ENCODE data around the gene KLC1.

Gene KLC1

DNA sequence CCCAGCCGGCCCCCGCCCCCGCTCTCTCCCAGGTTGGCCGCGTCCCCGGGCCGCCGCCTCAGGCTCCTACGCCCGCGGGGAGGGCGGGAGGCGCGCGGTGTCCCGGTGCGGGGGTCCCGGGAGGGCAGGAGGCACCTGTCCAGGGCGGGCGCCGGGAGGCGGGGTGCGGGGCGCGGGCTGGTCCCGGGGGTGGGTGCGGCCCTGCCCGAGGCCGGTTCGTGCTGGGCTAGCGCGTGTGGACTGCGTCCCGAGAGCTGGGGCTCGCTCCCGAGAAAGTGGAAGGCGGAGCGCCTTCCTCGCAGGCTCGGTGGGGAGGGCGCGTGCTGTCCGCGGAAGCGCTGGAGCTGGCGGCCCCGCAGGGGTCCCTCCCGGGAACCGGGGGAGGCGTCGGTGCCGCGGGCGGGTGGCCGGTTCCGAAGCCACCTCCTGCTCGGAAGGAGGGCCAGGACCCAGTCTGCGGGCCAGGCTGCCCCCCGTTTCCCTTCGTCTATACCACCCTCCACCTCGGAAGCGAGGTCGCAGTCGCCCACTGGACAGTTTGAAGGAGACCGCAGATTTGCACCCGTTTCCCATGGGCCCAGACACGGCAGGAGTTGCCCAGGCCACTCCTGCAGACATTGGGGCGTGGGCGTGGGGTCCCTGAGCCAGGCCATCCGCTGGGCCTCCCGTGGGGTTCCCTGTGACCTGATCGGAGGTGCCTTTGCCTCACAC, 87.2 kb downstream of the KLC1 start:
- DNase-seq (ENCODE audit: low spot score) (peak; percentile 23), FAIRE-seq (no peak)

DNA sequence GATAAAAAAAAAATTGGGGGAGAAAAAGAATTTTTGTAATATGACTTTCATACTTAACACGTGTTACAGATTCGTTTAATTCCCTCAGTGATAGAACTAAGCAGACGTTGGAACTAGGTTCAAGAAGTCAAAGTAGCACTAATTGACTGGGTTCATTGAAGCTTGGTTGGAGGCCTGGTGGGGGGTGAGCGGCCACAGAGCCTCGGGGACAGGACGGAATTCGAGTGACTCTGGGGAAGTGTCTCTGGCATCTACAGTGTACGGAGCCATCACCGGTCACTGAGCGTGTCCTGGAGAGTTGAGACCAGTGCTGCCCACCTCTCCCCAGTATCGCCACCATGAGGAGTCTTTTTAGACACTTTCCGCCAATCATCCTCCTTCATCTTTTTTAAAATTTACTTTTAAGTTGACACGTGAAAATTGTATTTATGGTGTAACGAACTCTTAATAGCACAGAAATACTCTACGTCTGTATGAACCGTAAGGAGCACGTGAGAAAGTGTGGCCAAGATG, 87.9 kb downstream of the KLC1 start:
- FAIRE-seq = no peak
- no peak for DNase-seq (ENCODE audit: low spot score)

- FAIRE-seq = no peak
- DNase-seq (ENCODE audit: low spot score) = no peak
These were observed 89.6 kb downstream of the KLC1 start for GRCh38 chr14:103718572-103718971.

DNA sequence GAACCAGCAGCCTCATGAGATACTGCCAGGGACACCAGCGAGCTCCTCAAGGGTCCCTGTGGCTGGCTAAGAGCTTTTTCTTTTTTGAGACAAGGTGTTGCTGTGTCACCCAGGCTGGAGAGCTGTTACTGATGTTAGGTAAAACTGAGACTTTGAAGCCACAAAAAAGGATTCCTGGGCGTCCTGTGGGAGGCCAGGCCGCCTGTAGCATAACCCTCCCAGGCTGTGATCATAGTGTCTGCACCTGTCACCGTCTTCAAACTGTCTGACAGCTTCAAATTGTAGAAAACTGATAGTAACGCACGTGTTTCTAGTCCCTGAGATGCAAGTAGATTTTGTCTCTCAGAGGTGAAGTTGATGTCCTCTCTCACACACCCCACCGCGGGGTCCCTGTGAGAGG, 90.7 kb downstream of the KLC1 start:
- no peak for DNase-seq (ENCODE audit: low spot score)
- no peak for FAIRE-seq

DNA sequence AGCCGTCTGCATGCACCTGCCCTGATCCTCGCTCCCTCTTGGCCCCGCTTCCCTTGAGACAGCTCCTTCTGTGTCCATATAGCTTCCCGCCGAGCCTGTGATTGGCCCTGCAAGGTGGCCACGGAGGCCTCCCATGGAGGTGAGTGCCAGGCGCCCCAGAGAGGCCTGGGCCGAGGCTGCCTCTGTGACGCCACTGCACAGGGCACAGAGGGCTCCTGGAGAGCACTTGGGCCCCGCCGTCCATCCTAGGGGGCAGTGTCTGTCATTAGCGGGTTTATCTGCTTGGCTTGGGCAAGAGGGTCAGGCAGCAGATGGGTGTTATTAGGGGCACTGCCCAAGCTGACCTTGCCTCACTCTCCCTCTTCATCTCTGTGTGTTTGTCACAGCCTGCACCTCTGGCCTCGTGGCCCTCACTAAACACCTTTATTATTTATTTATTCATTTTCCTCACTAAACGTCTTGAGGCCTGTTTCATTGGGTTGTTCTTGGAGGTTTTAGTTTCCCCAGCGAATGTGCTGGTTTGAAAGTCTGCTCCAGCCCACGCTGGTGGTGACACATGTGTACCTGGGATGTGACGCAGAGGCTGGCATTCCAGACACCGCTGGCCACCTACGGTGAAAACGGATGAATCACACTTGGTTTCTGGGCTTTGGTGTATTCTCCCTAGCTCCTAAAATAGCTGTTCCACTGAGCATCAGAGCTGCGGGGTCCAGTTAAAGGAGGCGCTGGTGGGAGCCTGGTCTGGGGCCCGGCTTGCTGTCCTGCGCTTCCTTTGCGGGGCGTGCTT, 92.5 kb downstream of the KLC1 start:
- FAIRE-seq (no peak), DNase-seq (ENCODE audit: low spot score) (peak; percentile 79)

DNA sequence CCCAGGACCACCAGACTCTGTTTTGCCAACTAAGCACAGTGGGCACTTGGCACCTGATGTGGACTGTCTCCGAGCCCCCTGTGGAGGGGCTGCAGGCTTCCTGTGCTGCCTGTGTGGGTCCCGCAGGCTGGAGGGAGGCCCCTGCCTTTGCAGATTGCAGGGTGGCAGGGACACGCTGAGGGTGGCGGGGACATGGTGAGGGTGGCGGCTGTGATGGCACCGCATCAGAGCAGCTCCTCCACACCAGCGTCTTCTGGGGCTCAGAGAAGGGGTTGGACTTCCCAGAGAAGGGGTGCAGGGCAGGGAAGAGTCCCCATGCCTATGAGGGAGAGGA, 94.7 kb downstream of the KLC1 start:
- no peak for FAIRE-seq
- DNase-seq (ENCODE audit: low spot score) = no peak

- DNase-seq (ENCODE audit: low spot score) (peak; percentile 14), FAIRE-seq (no peak)
These were observed 95.1 kb downstream of the KLC1 start for GRCh38 chr14:103724116-103724515.

DNA sequence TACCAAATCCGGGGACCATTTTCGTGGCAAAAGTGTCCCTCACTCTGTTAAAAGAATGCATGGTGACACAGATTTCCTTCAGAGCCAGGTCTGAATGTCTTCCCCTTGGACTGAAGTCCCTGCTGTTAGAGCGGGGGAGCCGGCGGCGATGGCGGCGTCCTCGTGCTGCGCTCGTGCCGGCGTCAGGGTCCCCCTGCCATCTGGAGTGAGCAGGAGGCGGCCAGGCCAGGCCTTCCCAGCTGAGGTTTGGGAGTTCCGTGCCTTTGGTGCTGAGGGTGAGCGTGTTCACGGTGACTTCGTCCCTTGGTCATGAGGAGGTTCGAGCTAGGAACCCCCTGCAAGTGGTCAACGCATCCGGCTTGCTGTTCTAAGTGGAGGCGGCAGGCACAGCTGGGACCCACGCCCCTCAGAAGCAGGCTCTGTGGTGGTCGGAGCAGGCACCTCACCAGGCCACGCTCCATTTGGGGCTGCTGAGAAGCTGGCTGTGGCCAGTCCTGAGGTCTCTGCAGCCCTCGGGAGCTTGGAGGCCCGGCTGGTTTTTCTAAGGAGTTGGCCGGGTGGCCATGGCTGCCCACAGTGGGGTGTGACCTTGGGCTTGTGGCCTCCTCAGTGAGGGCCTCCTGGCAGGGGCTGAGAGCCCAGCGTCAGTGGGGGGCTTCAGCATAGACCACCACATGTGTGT, 96.1 kb downstream of the KLC1 start:
- DNase-seq (ENCODE audit: low spot score) (no peak), FAIRE-seq (no peak)

DNA sequence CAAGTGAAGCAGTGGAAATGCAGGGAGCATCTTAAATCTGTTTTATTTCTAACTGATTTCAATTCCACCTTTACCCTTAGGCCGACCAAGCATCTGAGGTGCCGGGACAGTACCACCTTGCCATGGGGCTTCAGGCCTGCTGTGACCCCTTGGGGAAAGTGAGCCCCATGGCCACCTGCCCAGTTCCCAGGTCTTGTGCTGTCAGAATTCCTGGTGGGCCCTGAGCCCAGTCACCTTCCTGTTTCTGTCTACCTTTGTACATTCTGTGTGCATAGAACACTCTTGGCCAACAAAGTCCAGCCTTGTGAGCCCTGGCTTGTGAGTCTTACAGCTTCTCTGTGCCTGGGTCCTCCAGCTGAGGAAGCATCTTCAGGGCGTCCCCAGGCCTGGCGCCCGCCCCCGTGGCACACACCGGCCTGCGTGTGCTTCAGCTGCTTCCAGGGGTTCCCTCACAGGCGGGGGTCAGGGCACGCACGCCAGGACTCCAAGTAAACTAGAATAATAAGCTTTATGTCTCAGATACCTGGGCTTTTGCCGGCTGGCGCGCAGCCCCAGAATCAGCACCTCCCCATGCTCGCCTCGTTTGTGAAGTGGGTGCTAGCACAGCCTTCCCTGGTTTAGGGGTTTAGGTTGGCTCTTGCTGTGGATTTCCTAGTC, 96.9 kb downstream of the KLC1 start:
- no peak for FAIRE-seq

GRCh38 chr14:103726474-103726873, 97.5 kb downstream of the KLC1 start:
- no peak for FAIRE-seq
- DNase-seq (ENCODE audit: low spot score) = no peak

More for the DNA sequence above, 96.9 kb downstream of the KLC1 start:
- DNase-seq (ENCODE audit: low spot score) = no peak

DNA sequence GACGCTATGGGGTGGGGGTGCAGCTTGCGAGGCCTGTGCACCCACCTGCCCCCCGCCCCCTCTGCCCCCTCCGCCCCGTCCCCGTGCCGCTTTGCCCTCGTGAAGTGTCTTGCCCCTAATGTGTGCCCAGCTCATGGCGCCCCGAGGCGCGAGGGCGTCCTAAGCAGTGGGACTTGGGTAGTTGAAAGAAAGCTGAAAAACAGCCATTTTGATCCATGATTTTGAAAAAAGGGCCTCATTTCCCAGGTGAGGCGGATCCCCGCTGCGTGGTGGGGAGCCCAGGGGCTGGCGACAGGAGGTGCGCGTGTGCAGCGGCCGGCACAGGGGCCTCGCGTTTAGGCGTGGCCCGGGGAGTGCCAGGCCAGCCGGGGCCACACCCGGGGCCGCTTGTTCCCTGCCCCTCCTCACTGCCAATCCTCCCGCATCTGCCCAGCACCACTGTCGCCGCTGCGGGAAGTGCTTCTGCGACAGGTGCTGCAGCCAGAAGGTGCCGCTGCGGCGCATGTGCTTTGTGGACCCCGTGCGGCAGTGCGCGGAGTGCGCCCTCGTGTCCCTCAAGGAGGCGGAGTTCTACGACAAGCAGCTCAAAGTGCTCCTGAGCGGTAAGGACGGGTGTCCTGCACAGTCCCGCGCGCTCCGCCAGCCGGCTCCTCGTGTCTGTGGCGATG, 98.4 kb downstream of the KLC1 start:
- DNase-seq (ENCODE audit: low spot score) (no peak), FAIRE-seq (no peak)

GRCh38 chr14:103728141-103728540, 99.1 kb downstream of the KLC1 start:
- DNase-seq (ENCODE audit: low spot score) (no peak), FAIRE-seq (no peak)

DNA sequence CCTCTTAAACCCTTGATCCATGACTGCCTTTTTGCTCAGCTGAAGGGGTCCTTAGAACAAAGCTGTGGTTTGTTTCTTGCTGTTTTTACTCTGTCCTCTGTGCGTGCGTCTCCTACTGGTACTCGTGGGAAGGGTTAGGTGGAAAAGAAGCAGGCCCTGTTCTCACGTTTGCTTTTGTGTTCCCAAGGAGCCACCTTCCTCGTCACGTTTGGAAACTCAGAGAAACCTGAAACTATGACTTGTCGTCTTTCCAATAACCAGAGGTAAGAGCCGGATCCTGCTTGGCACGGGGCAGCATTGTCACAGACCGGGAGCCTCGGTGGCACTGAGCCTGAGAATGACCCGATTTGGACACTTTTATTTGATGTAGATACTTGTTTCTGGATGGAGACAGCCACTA, 99.7 kb downstream of the KLC1 start:
- FAIRE-seq (no peak), DNase-seq (ENCODE audit: low spot score) (no peak)

DNA sequence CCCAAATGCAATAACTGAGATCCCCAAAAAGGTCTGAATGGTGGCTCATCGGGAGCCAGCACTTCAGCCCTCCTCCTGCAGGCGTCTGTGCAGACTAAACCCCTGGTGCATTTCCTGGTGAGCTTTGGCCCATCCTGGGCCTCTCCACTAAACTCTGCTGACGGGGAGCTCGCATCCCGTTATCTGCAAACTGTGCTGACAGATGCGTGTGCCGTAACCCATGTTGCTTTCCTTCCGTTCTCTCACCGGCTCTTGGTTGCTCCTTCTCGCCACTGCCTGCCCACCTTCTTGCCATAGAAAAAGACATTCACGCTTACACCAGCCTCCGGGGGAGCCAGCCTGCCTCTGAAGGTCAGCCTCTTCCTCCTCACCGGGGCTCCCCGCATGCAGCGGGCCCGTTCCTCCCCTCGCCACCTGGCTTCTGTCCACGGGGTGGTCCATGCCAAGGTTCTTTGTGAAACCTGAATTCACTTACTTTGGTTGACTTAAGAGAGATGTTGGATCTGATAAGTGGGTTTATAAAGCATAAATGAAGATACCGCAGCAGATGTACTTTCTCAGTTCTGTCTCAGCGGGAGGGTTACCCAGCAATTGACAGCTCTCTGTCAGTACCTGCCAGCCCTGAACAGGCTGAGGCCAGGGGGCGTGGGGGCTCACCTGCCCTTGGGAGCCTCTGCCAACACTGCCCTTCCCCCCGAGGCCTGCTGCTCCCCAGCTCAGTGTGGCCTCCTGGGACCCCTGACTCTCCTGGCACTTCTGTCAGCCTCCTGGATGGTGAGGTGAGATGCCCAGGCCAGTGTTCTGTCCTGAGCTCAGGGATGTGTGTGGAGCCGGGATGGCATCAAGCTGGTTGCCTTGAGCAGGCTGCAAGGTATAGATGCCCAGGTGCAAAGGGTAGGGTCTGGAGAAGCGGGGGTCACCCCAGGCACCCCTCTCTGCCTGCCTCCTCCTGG, 100.8 kb downstream of the KLC1 start:
- DNase-seq (ENCODE audit: low spot score) (no peak), FAIRE-seq (no peak)

DNA sequence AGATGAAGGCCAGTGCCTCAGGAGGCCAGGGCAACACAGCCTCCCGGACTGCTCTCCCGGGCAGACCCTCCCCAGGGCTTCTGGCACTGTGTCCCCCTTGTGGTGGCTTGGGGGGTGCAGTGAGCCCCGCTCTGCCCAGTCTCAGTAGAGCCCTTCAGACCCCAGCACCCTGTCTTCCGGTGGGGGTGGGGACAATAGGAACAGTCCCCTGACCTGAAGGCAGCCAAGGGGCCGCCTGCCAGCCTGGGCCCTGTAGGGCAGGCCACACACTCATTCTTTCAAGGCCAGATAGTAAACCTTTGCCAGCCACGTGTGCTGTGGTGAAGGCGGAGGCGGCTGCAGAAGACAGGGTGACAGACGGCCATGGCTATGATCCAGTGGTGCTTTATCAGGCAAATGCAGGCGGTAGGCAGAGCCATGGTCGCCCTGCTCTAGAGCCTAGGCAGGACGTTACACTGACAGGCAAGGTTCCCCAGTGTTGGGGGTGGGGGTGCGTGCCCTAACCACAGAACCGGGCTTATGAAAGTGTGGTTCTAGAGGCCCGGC, 101.6 kb downstream of the KLC1 start:
- FAIRE-seq (no peak), DNase-seq (ENCODE audit: low spot score) (no peak)

DNA sequence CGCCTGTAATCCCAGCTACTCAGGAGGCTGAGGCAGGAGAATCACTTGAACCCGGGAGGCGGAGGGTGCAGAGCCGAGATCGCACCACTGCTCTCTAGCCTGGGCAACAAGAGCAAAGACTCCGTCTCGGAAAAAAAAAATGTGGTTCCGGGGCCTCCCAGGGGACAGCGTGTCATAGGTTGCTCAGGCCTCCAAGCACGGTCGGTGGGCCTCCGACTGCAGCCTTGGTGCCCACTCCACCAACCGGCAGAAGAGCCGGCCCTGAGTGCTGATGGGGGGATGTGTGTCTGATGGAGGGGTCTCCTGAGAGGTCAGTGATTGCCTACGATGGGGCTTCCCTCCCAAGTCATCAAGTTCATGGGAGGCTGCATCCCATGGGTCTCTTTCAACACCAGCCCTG, 102.5 kb downstream of the KLC1 start:
- DNase-seq (ENCODE audit: low spot score) = no peak
- FAIRE-seq = no peak

GRCh38 chr14:103731916-103732867, 103.2 kb downstream of the KLC1 start:
- DNase-seq (ENCODE audit: low spot score) = no peak
- FAIRE-seq = no peak

- no peak for FAIRE-seq
- no peak for DNase-seq (ENCODE audit: low spot score)
These were observed 104.0 kb downstream of the KLC1 start for GRCh38 chr14:103732868-103733620.

Data from urothelium cell line (cell line).